Spleen (tissue), 7 donors: ENCODE data around the gene MT3.

Experiments used
- POLR2A ChIP-seq, 3 donors: fragments of 450-650 bp; IDR thresholded peaks; one replicate each; pipeline ENCODE4 v1.5.1; 2017; ENCODE audit warnings: antibody characterized with exemption in 3 of 3, mild to moderate bottlenecking in 1 of 3
- POLR2AphosphoS5 ChIP-seq, 3 donors: sonication (generic); formaldehyde crosslinking; IDR thresholded peaks; one replicate each; pipeline ENCODE4 v1.5.1; 2017; ENCODE audit warnings: antibody characterized with exemption in 3 of 3
- TF ChIP-seq, protein P1 (sequence below), 11 experiments: fragments of 200-600 bp in 7 of 11; fragments of 450-650 bp in 4 of 11; sonication (generic) in 4 of 11; IDR thresholded peaks in 8 of 11; conservative IDR thresholded peaks in 3 of 11; 1 replicate in 7 of 11; 2 replicates in 4 of 11; pipeline versions ENCODE4 v1.4.0 to v1.8.0; 2016 to 2021; ENCODE audit warnings: antibody characterized with exemption in 11 of 11, inconsistent platforms in 4 of 11, mild to moderate bottlenecking in 1 of 11
- donor health status: DM: no; HTN: no; CAD: no; lungs with moderate emphysema.
- donor health status: DM: no; HTN: no; CAD: no.
- donor health status: DM: no; HTN: no; CAD: no.

GRCh38 chr16:56616608-56617211 is 27.4 kb downstream of the MT3 start:
- TF ChIP-seq, protein P1, sequence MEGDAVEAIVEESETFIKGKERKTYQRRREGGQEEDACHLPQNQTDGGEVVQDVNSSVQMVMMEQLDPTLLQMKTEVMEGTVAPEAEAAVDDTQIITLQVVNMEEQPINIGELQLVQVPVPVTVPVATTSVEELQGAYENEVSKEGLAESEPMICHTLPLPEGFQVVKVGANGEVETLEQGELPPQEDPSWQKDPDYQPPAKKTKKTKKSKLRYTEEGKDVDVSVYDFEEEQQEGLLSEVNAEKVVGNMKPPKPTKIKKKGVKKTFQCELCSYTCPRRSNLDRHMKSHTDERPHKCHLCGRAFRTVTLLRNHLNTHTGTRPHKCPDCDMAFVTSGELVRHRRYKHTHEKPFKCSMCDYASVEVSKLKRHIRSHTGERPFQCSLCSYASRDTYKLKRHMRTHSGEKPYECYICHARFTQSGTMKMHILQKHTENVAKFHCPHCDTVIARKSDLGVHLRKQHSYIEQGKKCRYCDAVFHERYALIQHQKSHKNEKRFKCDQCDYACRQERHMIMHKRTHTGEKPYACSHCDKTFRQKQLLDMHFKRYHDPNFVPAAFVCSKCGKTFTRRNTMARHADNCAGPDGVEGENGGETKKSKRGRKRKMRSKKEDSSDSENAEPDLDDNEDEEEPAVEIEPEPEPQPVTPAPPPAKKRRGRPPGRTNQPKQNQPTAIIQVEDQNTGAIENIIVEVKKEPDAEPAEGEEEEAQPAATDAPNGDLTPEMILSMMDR (IDR thresholded peaks at IDR 0.05 in 8 of 11, conservative IDR thresholded peaks at IDR 0.05 in 3 of 11) = no peak
- TF ChIP-seq POLR2AphosphoS5 (IDR thresholded peaks at IDR 0.05) = no peak
- TF ChIP-seq POLR2A (IDR thresholded peaks at IDR 0.05) = no peak
